Middle frontal gyrus (tissue), 1 donor: ENCODE results near the gene GOLGA8B.
"Not testable (repeated sequence)": the region's sequence is repeated elsewhere in the genome, so short reads cannot be mapped to it uniquely, and the experiment has no call there.

Experiments
- DNase-seq: peaks from one replicate; pipeline ENCODE4 v3.0.0-alpha.2; 2015; ENCODE audit warnings: low spot score; ENCODE audit errors: extremely low spot score

Gene GOLGA8B

DNA sequence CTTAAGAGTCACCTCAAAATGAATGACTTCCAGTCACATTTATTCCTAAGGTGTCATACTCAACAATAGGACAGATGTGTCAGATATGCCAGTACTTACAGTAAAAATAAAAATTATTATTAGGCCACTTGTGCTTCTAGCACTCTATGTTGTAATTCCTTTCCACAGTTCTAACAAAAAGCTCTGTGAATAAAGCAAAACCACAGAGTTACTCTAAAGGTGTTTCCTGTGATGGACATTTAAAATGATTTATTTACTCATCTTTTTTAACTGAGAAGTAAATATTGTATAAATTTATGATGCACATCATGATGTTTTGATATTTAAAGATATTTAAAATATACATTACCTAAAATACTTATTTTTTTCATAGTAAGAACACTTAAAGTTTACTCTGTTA lies 13.9 kb upstream of the GOLGA8B start:
- no peak for DNase-seq

DNA sequence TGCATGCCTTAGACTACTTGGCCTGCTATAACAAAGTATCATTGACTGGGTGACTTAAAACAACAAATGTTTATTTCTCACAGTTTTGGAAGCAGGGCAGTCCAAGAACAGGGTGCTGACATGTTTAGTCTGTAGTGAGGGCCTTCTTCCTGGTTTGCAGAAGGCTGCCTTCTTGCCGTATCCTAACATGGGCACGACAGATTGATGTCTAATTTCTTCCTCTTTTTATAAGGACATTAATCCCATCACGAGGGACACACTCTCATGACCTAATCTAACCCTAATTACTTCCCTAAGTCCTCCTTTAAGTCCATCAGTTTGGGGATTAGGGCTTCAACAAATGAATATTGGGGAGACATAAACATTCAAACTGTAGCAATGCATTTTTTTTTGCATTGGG lies 10.9 kb upstream of the GOLGA8B start:
- DNase-seq = no peak

DNA sequence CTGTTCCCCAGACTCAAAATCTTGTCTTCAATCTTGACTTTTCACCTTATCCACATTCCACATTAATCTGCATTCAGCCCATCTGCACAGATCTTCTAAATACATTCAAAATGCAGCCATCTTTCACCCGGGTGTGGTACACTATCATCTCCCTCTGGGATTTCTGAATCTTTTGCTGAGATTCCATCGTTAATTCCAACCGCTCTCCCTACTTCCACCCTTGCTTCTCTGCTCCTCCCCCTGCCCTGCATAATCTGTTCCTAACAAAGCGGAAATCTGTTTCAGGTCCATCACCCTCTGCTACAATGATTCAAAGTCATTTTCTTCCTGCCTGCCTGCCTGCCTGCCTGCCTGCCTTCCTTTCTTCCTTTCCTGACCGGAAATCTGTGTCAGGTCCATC lies 7.9 kb upstream of the GOLGA8B start:
- DNase-seq = no peak

DNA sequence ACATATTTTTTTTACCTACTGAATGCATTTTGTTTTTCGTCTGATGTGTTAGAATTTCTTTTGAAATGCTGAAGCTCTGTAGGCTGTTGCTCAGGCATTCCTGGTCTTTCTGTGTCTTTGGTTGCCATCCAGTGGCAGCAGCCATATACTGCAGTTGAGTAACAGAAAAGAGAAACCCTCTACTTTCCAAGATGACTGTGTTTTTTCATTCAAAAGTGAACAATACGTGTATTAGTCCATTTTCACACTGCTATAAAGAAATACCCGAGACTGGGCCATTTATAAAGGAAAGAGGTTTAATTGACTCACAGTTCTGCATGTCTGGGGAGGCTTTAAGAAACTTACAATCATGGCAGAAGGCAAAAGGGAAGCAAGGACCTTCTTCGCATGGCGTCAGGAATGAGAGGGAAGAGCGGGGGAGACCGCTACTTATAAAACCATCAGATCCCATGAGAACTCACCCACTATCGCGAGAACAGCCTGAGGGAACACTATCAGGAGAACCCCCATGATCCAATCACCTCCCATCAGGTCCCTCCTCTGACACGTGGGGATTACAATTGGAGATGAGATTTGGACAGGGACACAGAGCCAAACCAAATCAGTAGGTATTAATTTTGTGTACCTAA lies 4.7 kb upstream of the GOLGA8B start:
- DNase-seq = peak; percentile 52

DNA sequence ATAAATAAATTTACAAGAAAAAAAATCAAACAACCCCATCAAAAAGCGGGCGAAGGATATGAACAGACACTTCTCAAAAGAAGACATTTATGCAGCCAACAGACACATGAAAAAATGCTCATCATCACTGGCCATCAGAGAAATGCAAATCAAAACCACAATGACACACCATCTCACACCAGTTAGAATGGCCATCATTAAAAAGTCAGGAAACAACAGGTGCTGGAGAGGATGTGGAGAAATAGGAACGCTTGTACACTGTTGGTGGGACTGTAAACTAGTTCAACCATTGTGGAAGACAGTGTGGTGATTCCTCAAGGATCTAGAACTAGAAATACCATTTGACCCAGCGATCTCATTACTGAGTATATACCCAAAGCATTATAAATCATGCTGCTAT lies 2.5 kb upstream of the GOLGA8B start:
- not testable (repeated sequence) for DNase-seq

DNA sequence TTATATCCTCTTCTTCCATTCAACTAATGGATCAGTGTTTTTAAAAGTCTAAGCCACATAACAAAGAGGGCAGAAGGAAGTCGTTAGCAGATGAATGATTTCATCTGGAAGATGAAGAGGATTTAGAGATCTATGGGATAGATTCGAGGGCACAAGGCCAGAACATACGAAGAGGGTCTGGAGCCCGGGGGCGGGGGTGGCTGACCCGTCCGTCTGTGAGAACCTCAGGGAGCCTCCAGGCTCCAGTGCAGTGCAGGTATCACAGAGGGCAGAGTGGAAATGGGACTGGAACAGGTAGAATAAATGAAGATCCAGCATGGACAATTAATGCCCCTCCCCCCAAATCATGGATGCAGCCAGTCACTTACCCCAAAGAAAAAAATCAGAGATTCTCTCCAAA lies 1.5 kb upstream of the GOLGA8B start:
- DNase-seq = no peak

DNA sequence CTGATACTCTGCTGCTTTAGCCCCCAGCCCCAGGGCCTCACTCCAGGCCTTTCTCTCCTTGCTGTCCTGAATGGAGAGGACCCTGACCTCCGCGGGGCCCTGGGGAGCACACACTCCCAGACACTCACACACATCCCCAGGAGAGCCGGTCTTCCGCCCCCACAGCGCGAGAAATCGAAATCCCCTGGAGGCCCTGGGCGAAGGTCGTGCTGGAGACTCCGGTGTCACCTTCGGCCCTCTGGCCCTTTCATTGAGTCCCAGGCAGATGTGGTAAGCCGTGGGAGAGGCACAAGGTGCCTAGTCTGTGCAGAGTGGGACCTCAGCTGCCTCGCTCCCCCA lies 848 bp upstream of the GOLGA8B start:
- DNase-seq = no peak

DNA sequence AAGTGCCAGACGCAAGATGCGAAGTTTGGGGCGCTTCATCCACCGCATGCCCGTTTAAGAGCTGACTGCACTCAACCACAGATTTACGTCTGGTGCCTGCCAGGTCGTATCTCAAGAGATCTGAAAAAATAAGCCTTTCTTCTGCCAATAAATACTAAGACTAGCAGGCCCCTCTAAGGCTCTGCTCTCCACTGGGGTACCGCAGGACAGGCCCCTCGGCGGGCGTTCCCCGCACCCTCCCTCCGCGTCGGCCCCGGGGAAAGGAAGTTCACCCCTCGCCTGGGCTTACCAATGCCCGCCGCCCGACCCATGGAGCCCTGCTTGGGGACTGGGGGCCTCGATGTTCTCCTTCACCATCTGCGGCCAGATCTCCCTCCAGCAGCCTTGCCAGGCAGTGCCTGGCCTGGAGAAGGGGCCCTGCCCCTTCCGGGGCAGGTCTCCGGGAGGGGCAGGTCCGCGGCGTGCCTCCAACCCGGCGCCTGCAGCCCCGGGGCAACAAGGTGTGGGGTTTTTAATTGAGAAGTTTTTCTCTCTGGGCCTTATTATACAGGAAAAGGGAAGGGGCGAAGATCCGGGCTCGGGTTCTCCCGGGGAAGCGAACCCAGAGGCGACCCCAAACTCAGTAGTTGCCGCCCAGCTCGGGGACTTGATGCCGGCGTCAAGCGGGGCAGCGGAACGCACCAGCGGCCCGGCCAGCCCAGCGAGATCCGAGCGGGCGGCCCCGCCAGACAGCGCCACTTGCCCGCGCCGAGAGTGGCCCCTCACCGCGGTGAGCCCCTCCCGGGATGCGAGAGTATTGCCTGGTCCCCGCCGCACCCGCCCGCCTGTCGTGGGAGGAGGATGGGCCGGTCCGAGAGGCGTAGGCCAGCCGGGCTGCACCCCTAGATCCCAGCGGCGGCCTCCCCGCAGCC lies 735 bp downstream of the GOLGA8B start:
- no peak for DNase-seq

DNA sequence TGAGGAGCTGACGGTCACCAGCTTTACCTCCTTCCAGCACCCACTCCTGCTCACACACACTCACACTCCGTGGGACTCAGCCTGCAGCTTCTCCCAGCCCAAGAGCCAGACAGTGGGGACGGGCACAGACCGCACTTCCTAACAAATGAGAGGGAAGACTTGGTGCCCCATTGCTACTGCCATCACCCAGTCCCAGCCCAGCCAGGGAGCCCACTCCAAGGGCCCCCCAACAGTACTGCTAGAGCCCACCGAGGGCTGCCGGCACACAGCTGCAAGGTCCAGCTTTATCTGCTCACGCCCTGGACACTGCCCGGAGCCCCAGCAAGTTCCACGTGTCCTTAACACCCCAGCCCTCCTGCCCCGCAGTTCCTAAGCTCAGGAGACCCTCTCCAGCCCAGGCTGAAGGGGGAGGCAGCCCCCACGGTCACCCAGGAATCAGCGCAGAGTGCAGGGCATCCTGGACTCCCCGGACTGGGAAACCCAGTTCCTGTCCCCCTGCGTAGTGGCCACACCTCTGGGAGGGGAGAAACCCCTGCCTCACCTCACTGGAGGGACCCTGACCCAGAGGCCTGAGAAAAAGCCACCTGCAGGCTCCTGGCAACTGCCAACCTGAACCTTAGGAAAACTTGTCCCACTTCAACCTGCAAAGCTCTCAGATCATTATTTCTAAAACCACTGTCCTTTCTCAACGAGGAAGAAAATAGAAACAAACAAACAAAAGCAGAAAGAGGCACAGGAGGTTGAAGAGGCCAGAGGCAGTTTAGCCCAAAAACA lies 1.6 kb downstream of the GOLGA8B start:
- DNase-seq = not testable (repeated sequence)

DNA sequence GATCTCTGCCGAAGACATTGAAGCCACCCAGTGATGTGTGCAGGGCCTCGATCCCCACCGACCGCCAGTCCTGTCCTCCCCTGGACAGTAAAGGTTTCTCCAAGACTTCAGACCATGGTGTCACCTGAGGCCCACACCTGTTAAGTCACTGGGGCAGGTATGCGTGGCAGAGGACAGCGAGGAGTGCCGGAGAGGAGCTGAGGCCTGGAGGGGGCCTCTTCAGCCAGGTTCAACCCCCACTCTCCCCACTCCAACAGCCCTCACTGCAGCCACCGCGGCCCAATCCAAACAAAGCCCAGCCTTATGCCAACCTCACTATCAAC lies 2.4 kb downstream of the GOLGA8B start:
- no peak for DNase-seq

DNA sequence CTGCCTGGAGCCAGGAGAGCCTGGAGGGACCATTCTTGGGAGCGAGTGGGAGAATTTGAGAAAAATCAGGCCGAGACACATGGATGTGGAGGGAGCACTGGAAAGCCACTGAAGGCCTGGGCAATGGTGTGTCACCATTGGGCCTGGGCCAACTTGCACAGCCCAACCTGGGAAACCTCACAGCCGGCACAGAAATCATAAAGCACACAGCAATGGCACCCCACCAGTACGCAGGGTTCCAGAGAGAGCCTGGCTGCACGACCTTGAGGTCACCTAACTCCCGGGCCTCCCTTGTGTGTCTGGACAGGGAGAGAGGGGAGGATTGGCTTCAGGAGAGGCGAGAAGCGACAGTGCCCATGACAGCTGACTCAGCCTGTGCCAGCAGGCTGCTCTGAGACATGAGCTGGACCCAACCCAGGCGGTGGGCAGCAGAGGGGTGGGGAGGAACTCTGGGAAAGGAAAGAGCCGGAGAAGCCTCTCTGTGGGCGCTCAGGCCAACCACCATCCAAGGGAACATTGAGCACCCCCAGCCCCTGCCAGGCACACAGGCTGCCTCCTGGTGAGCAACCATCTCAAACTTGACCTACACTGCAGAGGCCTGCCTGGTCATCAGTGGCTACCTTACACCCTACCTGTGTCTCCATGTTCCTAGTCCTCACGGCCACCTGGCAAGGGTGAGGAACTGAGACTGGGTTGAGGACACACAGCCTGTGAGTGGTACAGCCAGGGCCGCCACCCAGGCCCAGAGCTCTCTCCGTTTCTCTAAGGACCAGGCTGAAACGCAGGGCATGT lies 3.0 kb downstream of the GOLGA8B start:
- not testable (repeated sequence) for DNase-seq

DNA sequence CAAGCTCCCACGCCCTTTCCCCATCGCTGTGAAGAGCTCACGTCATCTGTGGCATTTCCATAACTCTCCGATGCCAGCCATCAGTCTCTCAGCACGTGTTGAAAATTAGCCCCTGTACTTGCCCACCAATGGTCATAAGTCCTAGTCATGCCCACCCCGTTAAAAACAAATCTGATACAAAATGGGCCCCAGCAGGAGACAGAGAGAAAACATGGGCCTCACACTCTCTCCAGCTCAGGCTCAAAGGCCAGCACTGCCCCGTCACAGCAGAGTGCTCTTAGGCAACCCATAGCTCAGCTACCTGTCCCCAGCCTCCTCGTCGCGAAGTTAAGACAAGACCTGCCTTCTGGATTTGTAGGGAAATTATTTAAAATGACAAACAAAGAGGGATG lies 5.2 kb downstream of the GOLGA8B start:
- DNase-seq = no peak

DNA sequence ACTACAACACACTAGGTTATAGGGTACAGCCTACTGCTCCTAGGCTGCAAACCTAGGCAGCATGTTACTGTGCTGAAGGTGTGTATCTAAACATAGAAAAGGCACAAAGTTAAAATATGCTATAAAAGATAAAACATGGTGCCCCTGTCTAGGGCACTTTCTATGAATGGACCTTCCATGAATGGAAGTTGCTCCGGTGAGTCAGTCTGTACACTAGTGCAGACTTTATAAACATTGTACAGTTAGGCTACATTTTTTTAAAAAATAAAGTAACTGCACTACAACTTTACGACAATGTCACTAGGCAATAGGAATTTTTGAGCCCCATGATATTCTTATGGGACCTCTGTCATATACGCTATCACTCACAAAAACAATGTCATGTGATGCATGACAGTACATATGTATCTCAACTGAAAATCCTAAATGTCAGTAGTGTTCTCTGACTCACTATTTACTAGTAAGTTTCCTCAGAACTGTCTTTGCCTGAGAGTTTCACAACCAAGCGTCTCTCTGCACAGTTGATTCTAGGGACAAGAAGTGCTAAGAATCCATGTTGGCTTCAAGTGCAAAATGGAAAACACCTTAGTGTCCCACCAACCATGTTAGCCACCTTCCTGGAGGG lies 5.7 kb downstream of the GOLGA8B start:
- not testable (repeated sequence) for DNase-seq

DNA sequence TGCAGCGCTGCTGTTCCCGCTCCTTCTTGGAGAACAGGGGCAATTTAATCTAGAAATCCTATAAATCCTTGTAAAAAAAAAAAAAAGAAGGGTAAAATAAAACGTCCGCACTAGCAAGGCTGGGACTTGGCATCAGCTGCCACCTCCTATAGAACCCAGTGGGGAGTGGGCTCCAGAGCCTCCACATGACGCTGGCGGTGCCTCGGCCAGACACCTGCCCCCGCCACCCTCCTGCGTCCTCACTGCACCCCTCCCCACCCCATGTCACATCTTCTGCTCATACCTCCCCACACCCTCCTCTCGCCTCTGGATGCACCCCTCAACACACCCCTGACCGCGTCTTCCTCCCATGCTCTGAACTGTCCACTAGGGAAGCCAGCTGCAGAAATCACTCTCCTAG lies 8.4 kb downstream of the GOLGA8B start:
- not testable (repeated sequence) for DNase-seq

DNA sequence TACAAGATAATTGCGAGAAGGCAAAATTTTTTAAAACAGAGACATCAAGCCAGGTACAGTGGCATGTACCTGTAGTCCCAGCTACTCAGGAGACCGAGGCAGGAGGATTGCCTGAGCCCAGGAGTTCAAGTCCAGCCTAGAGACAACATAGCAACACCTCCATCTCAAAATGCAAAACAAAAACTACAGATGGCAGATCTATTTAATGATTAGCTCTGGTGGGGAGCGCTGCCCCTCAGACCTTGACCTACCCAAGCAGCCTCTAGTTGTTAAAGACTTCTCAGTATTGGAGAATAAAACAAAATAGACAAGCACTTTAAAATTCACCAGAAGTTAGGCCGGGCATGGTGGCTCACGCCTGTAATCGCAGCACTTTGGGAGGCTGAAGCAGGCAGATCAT lies 10.5 kb downstream of the GOLGA8B start:
- DNase-seq = not testable (repeated sequence)

DNA sequence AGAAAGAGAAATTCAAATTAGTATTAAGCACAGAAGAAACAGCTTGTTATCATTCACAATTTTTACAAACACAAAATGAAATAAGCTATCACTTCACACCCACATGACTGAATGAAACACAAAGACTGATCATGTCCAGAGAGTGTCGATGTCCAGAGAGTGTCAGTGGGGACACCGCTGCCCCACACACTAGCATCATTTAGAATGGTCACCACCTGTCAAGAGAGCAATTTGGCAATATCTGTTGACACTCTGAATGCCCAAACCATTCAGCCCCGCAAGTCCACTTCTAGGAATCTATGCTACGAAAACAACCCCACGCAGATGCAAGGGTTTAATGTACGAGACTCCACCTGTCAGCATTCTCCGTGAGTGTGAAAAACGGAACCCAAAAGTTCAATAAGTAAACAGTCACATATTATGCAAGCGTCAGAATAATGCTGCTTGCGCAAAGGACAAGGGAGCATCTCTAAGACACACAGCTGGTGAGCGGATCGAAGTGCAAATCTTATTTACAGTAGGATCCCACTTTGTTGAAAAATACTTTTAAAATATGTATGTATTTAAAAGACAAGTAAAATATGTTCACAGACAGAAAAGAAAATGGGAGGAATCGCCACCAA lies 11.3 kb downstream of the GOLGA8B start:
- DNase-seq = not testable (repeated sequence)

DNA sequence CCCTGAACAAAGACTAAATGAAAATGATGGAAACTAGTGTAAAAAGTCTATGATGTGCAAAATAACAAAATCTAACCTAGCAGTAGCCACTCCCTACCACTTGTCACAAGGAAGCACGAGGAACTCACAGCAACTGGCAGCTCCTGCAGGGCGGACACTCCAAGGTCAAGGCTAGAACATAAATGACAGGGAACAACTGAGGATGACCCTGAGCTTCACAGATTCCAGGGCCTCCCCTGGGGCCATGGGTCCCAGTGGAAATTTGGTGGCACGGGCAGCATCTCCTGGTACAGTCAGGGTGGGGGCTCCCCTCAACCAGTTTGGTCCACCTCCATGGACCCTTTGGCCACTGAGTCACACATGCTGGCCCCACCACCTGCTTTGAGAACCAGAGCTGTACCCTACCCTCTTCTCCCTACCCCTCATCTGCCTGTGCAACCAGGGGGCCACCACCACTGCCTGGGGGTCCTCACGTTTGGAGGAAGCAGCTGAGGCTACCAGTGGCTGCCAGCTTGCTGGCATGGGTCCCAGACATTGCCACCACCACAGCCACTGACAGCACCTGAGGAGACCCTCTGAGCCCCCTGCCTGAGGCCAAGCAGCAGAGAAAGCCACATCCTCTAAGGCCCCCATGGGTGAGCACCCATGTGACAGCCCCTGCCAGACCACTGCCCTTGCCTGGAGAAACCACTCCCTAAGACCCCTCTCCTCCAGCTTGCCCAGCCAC lies 13.6 kb downstream of the GOLGA8B start:
- not testable (repeated sequence) for DNase-seq

DNA sequence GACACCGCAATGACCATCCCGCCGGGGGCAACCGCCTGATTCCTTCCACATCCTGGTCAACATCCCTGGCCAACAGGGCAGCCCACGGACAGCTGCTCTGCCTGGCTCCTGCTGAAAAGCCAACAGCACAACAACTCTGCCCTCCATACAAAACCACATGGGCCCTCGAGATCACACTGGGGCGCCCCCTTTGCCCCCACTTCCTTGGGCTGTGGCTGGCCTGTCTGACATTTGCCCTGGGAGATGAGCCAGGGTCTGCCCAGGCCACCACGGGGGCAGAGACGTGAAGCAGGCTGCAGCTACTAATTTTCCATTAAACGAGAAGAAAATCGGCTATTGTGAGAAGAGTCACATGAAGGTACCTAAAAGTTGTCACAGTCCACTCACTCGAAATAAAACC lies 16.3 kb downstream of the GOLGA8B start:
- not testable (repeated sequence) for DNase-seq

DNA sequence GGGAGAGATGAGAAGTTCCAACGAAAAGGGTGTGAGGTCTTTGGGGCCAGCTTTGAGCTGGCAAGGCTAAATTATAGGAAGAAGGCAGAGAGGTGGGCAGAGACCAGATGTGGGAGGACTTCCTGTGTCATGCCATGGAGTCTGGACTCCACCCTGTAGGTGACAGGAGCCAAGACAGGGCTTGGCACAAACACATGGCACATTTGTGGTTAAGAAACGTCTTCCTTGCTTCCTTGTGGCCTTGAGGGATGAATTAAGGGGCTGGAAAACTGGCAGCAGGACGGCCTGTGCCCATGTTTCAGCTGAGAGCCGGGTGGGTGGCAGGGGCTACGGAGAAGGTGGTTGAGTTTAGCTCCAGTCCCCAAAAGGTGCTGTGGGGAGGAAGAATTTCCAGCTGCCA lies 18.7 kb downstream of the GOLGA8B start:
- not testable (repeated sequence) for DNase-seq

DNA sequence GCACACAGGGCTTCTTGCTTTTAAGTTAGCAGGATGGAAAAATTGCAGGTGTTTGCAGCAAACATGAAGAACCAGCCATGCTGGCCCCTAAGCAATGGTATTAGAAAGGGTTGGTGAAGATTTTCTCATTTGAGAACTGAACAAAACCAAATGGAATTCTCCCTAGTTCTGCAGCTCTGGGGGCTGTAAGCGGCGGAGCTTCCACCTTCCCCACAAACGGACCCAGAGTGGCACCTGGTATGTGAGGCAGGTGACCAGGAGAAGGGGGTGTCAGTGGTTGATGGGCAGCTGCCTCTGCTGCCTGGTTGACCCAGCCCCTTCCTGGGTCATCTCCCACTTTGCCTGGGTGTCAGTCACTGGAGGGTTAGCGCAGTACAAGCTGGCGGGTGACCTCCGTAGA lies 22.6 kb downstream of the GOLGA8B start:
- not testable (repeated sequence) for DNase-seq
